Kidney (tissue), 14 donors: ENCODE data around the gene GALNT17. TPM values are rescaled to one million over a fixed set of nuclear protein-coding genes. Genes with fewer than 3 reads are reported as not detected.

ENCODE experiments used
- DNase-seq, 5 donors: peaks; one replicate each; pipeline ENCODE4 v3.0.0-alpha.2; 2013 to 2020
- FAIRE-seq: peaks from 2 replicates; lab custom pipeline; 2012; peaks lifted over from hg19 to GRCh38; lab: Jason Lieb, UNC
- H3K27ac ChIP-seq, 2 donors: one replicate each; pipeline ENCODE4 v1.7.0; 2013; ENCODE audit warnings: low read depth in 2 of 2, low read length in 2 of 2, inconsistent platforms in 1 of 2
- H3K27me3 ChIP-seq: one replicate; pipeline ENCODE4 v1.7.1; 2013; ENCODE audit warnings: low read length, inconsistent platforms; ENCODE audit not compliant: control insufficient read depth, insufficient read depth
- H3K36me3 ChIP-seq, 3 donors: one replicate each; pipeline versions ENCODE4 v1.7.0 to v1.7.1; 2013; ENCODE audit warnings: low read length in 3 of 3, control low read depth in 1 of 3, inconsistent platforms in 1 of 3; ENCODE audit not compliant: insufficient read depth in 3 of 3, control insufficient read depth in 2 of 3
- H3K4me1 ChIP-seq, 3 donors: one replicate each; pipeline versions ENCODE4 v1.7.0 to v1.7.1; 2013; ENCODE audit warnings: low read length in 3 of 3, inconsistent platforms in 1 of 3, low read depth in 1 of 3; ENCODE audit not compliant: control insufficient read depth in 2 of 3, insufficient read depth in 2 of 3
- H3K4me3 ChIP-seq, 3 donors: one replicate each; pipeline versions ENCODE4 v1.7.0 to v1.8.1; 2013; ENCODE audit warnings: low read length in 3 of 3, control low read depth in 1 of 3, inconsistent platforms in 1 of 3
- H3K9ac ChIP-seq, 3 donors: one replicate each; pipeline versions ENCODE4 v1.7.0 to v1.7.1; 2013; ENCODE audit warnings: low read length in 3 of 3, control low read depth in 1 of 3, inconsistent platforms in 1 of 3
- H3K9me3 ChIP-seq, 3 donors: one replicate each; pipeline versions ENCODE4 v1.7.0 to v1.7.1; 2013; ENCODE audit warnings: low read length in 3 of 3, control low read depth in 1 of 3, inconsistent platforms in 1 of 3; ENCODE audit not compliant: control insufficient read depth in 2 of 3, insufficient read depth in 1 of 3
- intact Hi-C: fragments of 100-400 bp; cut with DNase I; formaldehyde crosslinking; loops from one replicate; pipeline ENCODE4 v1.11.1; 2022
- polyA plus RNA-seq: library from polyadenylated mRNA; stranded (reverse); fragments of 350-450 nt; fragmentation: Illumina TruSeq; extraction: RNeasy Lipid Tissue Mini Kit (QIAGEN cat#74804); gene quantifications from one replicate; pipeline ENCODE4 v1.2.3, GENCODE V29; 2014; ENCODE audit warnings: low read depth, low replicate concordance; ENCODE audit not compliant: insufficient read depth
- total RNA-seq: library from RNA; stranded (reverse); fragmentation: NEBNext Ultra II Directional; extraction: Animal tissue kit (Norgen Biotek cat#: 25700); gene quantifications from one replicate; pipeline ENCODE4 v1.2.1, GENCODE V29; 2021
- TF ChIP-seq, protein P1 (sequence below): IDR thresholded peaks from 3 replicates; pipeline ENCODE4 v1.5.1; 2012; ENCODE audit warnings: mild to moderate bottlenecking, moderate library complexity, borderline replicate concordance; ENCODE audit not compliant: insufficient read depth; ENCODE audit errors: extremely low read depth
- donor health status: control.
- donor health status: control.
- donor health status: control.
- donor health status: control.
- donor health status: control.
- donor health status: DM: yes; HTN: yes; CAD: no.
- donor health status: Normal renal cell carcinoma (clear cell type).

GALNT17 gene
- total and polyA plus RNA-seq, 2 donors from 2014 or later: 2.4 to 5.5 TPM

- H3K4me3 ChIP-seq: no peak overlapping the region
- H3K27me3 ChIP-seq: no peaks in the 10 kb centered on the region
- H3K4me1 ChIP-seq: no peaks in the 10 kb centered on the region
- no peak overlapping the region for H3K27ac ChIP-seq
- no peaks in the 10 kb centered on the region for H3K9me3 ChIP-seq
- H3K36me3 ChIP-seq: no peaks in the 10 kb centered on the region
- TF ChIP-seq, protein P1, sequence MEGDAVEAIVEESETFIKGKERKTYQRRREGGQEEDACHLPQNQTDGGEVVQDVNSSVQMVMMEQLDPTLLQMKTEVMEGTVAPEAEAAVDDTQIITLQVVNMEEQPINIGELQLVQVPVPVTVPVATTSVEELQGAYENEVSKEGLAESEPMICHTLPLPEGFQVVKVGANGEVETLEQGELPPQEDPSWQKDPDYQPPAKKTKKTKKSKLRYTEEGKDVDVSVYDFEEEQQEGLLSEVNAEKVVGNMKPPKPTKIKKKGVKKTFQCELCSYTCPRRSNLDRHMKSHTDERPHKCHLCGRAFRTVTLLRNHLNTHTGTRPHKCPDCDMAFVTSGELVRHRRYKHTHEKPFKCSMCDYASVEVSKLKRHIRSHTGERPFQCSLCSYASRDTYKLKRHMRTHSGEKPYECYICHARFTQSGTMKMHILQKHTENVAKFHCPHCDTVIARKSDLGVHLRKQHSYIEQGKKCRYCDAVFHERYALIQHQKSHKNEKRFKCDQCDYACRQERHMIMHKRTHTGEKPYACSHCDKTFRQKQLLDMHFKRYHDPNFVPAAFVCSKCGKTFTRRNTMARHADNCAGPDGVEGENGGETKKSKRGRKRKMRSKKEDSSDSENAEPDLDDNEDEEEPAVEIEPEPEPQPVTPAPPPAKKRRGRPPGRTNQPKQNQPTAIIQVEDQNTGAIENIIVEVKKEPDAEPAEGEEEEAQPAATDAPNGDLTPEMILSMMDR: no peak
- intact Hi-C loops: no loop called here
- no peak overlapping the region for H3K9ac ChIP-seq
- no peak for FAIRE-seq
- no peak for DNase-seq
Observed at GRCh38 chr7:71553306-71553705, 421.4 kb downstream of the GALNT17 start.

DNA sequence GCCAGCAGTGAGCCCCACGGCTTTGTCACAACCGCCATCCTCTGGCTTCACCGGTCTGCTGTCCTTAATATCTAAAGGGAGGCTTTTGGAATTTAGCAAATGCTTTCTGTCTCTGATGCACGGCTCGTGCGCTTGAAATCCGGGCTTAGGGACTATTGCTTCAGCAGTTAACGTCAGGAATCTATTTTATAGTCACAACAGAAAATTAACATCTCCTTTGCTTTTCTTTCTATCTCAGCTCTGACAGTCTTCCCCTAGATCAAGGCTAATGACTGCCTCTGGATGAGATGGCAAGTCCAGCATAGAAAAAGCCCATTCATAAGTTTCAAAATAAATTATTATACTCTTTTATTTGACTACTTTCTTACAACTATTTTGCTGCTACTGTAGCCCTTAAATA lies 423.8 kb downstream of the GALNT17 start:
- H3K4me1 ChIP-seq: no peaks in the 10 kb centered on the region
- FAIRE-seq (no peak), DNase-seq (no peak)
- no peak overlapping the region for H3K4me3 ChIP-seq
- H3K9me3 ChIP-seq: no peaks in the 10 kb centered on the region
- H3K9ac ChIP-seq: no peak overlapping the region
- TF ChIP-seq, protein P1: no peak
- no peaks in the 10 kb centered on the region for H3K27me3 ChIP-seq
- intact Hi-C loops: no loop called here
- H3K36me3 ChIP-seq: no peaks in the 10 kb centered on the region
- no peak overlapping the region for H3K27ac ChIP-seq

DNA sequence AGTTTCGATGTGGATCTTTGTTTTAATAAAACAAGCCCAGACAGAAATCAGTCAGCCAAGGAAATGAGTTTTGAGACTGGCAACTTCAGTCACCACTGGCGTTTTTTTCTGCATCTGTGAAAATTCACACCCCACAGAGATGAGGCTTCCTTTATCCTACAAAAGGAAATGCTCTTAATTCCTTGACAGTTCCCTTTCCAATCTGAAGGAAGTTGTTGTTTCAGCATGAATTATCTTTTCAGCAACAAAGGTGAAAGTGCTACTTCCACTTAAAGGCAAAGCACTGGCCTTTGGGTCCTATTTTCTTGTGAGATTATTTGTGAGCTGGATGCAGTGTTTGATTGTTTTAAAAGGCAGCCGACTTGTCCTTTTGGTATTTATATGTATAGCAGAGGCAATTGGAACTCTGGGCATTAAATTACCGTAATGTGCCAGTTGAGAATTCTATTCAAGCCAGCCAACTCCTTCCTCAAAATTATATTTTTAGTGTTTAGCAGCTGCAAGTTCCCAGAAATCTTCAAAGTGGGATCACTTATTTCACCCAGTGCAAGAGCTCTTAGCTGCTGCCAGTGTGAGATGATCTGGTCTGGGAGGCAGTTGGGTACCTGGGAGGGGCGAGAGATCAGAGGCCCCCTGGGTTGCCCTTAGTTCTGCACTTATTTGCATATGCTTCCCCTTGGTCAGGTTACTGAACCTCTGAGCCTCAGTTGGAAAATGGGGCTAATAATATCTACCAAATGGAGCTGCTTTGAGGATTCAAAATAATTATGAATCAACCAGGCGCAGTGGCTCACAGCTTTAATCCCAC lies 427.1 kb downstream of the GALNT17 start:
- Histone ChIP-seq H3K36me3 (no peaks in the 10 kb centered on the region), H3K27ac (no peak overlapping the region), H3K4me1 (no peaks in the 10 kb centered on the region), H3K9ac (no peak overlapping the region), H3K4me3 (no peak overlapping the region), H3K27me3 (no peaks in the 10 kb centered on the region), H3K9me3 (no peaks in the 10 kb centered on the region)
- DNase-seq: peak in 2 of 5 donors; percentile 13 to 24
- TF ChIP-seq, protein P1: no peak
- intact Hi-C loops: no loop called here
- no peak for FAIRE-seq
